GM10266 (cell line): Measurements from ENCODE around the gene TMEM175.
"Not testable (repeated sequence)": the region's sequence is repeated elsewhere in the genome, so short reads cannot be mapped to it uniquely, and the experiment has no call there.

Source experiments
- DNase-seq: peaks from one replicate; pipeline ENCODE4 v3.0.0; 2012; ENCODE audit errors: extremely low spot score
- CTCF ChIP-seq: IDR thresholded peaks from 2 replicates; pipeline ENCODE4 v1.5.1; 2012; ENCODE audit warnings: mild to moderate bottlenecking, low read depth; ENCODE audit not compliant: control insufficient read depth, insufficient read depth; ENCODE audit errors: missing control alignments

The TMEM175 gene

GRCh38 chr4:925771-926500 is 6.3 kb upstream of the TMEM175 start:
- DNase-seq: no peak
- TF ChIP-seq CTCF: no peak

- DNase-seq: no peak
- TF ChIP-seq CTCF: no peak
These were observed 5.7 kb upstream of the TMEM175 start for GRCh38 chr4:926538-926937.

- DNase-seq: not testable (repeated sequence)
These were observed 4.7 kb upstream of the TMEM175 start for GRCh38 chr4:927566-927965.

GRCh38 chr4:929096-929765 is 3.0 kb upstream of the TMEM175 start:
- DNase-seq: no peak
- TF ChIP-seq CTCF: no peak

GRCh38 chr4:930028-930551 is 2.2 kb upstream of the TMEM175 start:
- TF ChIP-seq CTCF: no peak
- DNase-seq: no peak

GRCh38 chr4:930827-931193 is 1.4 kb upstream of the TMEM175 start:
- no peak for DNase-seq
- TF ChIP-seq CTCF: no peak

- no peak for DNase-seq
- TF ChIP-seq CTCF: no peak
These were observed 883 bp upstream of the TMEM175 start for GRCh38 chr4:931194-931959.
